ENCODE measurements around the gene MRPS12. TPM values are rescaled to one million over a fixed set of nuclear protein-coding genes. Genes with fewer than 3 reads are reported as not detected.

Gene MRPS12
- total and polyA plus RNA-seq, 9 of the 15 experiments (the other 6 are each of a cell fraction or from before 2014, with no cell fraction given) = 8.1 to 174 (median 52.0) TPM

- TF ChIP-seq CTCF (IDR thresholded peaks at IDR 0.05 in 2 of 3, conservative IDR thresholded peaks at IDR 0.05 in 1 of 3; ENCODE audit: insufficient read depth in 2 of 3, low read depth in 1 of 3, low read length in 3 of 3) (no peak), TSC22D4 (tag; IDR thresholded peaks at IDR 0.05) (no peak), ID3 (CRISPR knock-in tag; IDR thresholded peaks at IDR 0.05) (no peak), ID3 (tag; IDR thresholded peaks at IDR 0.05) (no peak), RUNX1 (IDR thresholded peaks at IDR 0.05; ENCODE audit: low read depth) (no peak), FOXO4 (CRISPR knock-in tag; IDR thresholded peaks at IDR 0.05) (no peak), ZNF668 (CRISPR knock-in tag; IDR thresholded peaks at IDR 0.05) (no peak), ZNF444 (CRISPR knock-in tag; IDR thresholded peaks at IDR 0.05) (no peak), ZNF224 (CRISPR knock-in tag; IDR thresholded peaks at IDR 0.05) (no peak), EHMT2 (IDR thresholded peaks at IDR 0.05) (no peak), PRMT5 (CRISPR knock-in tag; IDR thresholded peaks at IDR 0.05) (no peak), ZFP30 (CRISPR knock-in tag; IDR thresholded peaks at IDR 0.05; ENCODE audit: borderline replicate concordance) (no peak), FOSL1 (tag; conservative IDR thresholded peaks at IDR 0.05) (no peak), E2F5 (CRISPR knock-in tag; IDR thresholded peaks at IDR 0.05) (no peak), PBX2 (CRISPR knock-in tag; IDR thresholded peaks at IDR 0.05; ENCODE audit: low read depth) (no peak), PBX2 (tag; conservative IDR thresholded peaks at IDR 0.05; ENCODE audit: low read depth) (no peak)
Measured at GRCh38 chr19:38977445-38978325, 46.9 kb downstream of the MRPS12 start (continued).
